ENCODE data around the gene EPN2.
"Not testable (repeated sequence)": the region's sequence is repeated elsewhere in the genome, so short reads cannot be mapped to it uniquely, and the experiment has no call there.

Gene EPN2

GRCh38 chr17:19348806-19349205 is 111.6 kb downstream of the EPN2 start:
- no peak overlapping the region for H3K4me3 ChIP-seq (ENCODE audit: low read depth, low read length)
- TF ChIP-seq, protein P1, sequence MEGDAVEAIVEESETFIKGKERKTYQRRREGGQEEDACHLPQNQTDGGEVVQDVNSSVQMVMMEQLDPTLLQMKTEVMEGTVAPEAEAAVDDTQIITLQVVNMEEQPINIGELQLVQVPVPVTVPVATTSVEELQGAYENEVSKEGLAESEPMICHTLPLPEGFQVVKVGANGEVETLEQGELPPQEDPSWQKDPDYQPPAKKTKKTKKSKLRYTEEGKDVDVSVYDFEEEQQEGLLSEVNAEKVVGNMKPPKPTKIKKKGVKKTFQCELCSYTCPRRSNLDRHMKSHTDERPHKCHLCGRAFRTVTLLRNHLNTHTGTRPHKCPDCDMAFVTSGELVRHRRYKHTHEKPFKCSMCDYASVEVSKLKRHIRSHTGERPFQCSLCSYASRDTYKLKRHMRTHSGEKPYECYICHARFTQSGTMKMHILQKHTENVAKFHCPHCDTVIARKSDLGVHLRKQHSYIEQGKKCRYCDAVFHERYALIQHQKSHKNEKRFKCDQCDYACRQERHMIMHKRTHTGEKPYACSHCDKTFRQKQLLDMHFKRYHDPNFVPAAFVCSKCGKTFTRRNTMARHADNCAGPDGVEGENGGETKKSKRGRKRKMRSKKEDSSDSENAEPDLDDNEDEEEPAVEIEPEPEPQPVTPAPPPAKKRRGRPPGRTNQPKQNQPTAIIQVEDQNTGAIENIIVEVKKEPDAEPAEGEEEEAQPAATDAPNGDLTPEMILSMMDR (IDR thresholded peaks at IDR 0.05; ENCODE audit: insufficient read depth, low read depth, low read length, missing control alignments), result no peak
- DNase-seq (ENCODE audit: low read depth), result no peak

DNA sequence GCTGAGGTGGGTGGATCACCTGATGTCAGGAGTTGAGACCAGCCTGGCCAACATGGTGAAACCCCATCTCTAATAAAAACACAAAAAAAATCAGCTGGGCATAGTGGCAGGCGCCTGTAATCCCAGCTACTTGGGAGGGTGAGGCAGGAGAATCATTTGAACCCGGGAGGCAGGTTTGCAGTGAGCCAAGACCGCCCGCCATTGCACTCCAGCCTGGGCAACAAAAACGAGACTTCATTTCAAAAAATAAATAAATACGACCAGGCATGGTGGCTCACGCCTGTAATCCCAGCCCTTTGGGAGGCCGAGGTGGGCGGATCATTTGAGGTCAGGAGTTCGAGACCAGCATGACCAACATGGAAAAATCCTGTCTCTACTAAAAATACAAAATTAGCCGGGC is 116.2 kb downstream of the EPN2 start:
- DNase-seq (ENCODE audit: low read depth), result not testable (repeated sequence)

GRCh38 chr17:19354748-19355147 is 117.6 kb downstream of the EPN2 start:
- DNase-seq (ENCODE audit: low read depth), result no peak
- H3K4me3 ChIP-seq (ENCODE audit: low read depth, low read length), result no peak overlapping the region
- TF ChIP-seq, protein P1 (IDR thresholded peaks at IDR 0.05; ENCODE audit: insufficient read depth, low read depth, low read length, missing control alignments), result no peak

More for the DNA sequence above, 116.2 kb downstream of the EPN2 start:
- not testable (repeated sequence) for H3K4me3 ChIP-seq (ENCODE audit: low read depth, low read length)

- TF ChIP-seq, protein P1 (IDR thresholded peaks at IDR 0.05; ENCODE audit: insufficient read depth, low read depth, low read length, missing control alignments), result no peak
- no peak overlapping the region for H3K4me3 ChIP-seq (ENCODE audit: low read depth, low read length)
- DNase-seq (ENCODE audit: low read depth), result no peak
Observed at GRCh38 chr17:19357351-19357750, 120.2 kb downstream of the EPN2 start.

GRCh38 chr17:19357761-19358160 is 120.6 kb downstream of the EPN2 start:
- no peak overlapping the region for H3K4me3 ChIP-seq (ENCODE audit: low read depth, low read length)
- TF ChIP-seq, protein P1 (IDR thresholded peaks at IDR 0.05; ENCODE audit: insufficient read depth, low read depth, low read length, missing control alignments), result no peak
- no peak for DNase-seq (ENCODE audit: low read depth)

GRCh38 chr17:19359151-19359550 is 122.0 kb downstream of the EPN2 start:
- TF ChIP-seq, protein P1 (IDR thresholded peaks at IDR 0.05; ENCODE audit: insufficient read depth, low read depth, low read length, missing control alignments), result no peak
- no peak for DNase-seq (ENCODE audit: low read depth)
- H3K4me3 ChIP-seq (ENCODE audit: low read depth, low read length), result no peak overlapping the region

GRCh38 chr17:19359856-19360255 is 122.7 kb downstream of the EPN2 start:
- no peak overlapping the region for H3K4me3 ChIP-seq (ENCODE audit: low read depth, low read length)
- no peak for DNase-seq (ENCODE audit: low read depth)
- TF ChIP-seq, protein P1 (IDR thresholded peaks at IDR 0.05; ENCODE audit: insufficient read depth, low read depth, low read length, missing control alignments), result no peak

All from GM12865 (cell line).